Trophoblast cell (in vitro differentiated cells and primary cell): ENCODE results near the gene NMNAT2.
"Not testable (repeated sequence)": the region's sequence is repeated elsewhere in the genome, so short reads cannot be mapped to it uniquely, and the experiment has no call there.

Experiments
- DNase-seq, 2 donors: peaks; one replicate each; pipeline ENCODE4 v3.0.0-alpha.2; 2016
- H2AFZ ChIP-seq: 2 replicates; pipeline ENCODE4 v1.6.1; 2013; ENCODE audit warnings: low read length, moderate library complexity, mild to moderate bottlenecking; ENCODE audit not compliant: insufficient read depth, poor library complexity
- H2AK5ac ChIP-seq: 2 replicates; pipeline ENCODE4 v1.6.1; 2013; ENCODE audit warnings: mild to moderate bottlenecking, low read length
- H2BK120ac ChIP-seq: 2 replicates; pipeline ENCODE4 v1.6.1; 2013; ENCODE audit warnings: low read length, mild to moderate bottlenecking, moderate library complexity; ENCODE audit not compliant: insufficient read depth, poor library complexity
- H2BK12ac ChIP-seq: 2 replicates; pipeline ENCODE4 v1.6.1; 2013; ENCODE audit warnings: mild to moderate bottlenecking, low read length, moderate library complexity
- H2BK5ac ChIP-seq: 2 replicates; pipeline ENCODE4 v1.6.1; 2013; ENCODE audit warnings: low read length, low read depth, moderate library complexity, mild to moderate bottlenecking; ENCODE audit not compliant: poor library complexity
- H3K14ac ChIP-seq: 2 replicates; pipeline ENCODE4 v1.6.1; 2013; ENCODE audit warnings: mild to moderate bottlenecking, low read length
- H3K18ac ChIP-seq: 2 replicates; pipeline ENCODE4 v1.6.1; 2013; ENCODE audit warnings: mild to moderate bottlenecking, low read length
- H3K23ac ChIP-seq: 2 replicates; pipeline ENCODE4 v1.6.1; 2013; ENCODE audit warnings: low read length
- H3K27ac ChIP-seq: 2 replicates; pipeline ENCODE4 v1.5.1; 2013; ENCODE audit warnings: low read depth, mild to moderate bottlenecking, inconsistent platforms, low read length, moderate library complexity
- H3K27me3 ChIP-seq: 2 replicates; pipeline ENCODE4 v1.6.1; 2013; ENCODE audit warnings: inconsistent platforms, mild to moderate bottlenecking, low read length, moderate library complexity; ENCODE audit not compliant: insufficient read depth
- H3K36me3 ChIP-seq, 2 experiments: 1 replicate in 1 of 2; 2 replicates in 1 of 2; pipeline ENCODE4 v1.6.1; 2013; ENCODE audit warnings: low read length in 2 of 2, mild to moderate bottlenecking in 2 of 2, moderate library complexity in 1 of 2; ENCODE audit not compliant: insufficient read depth in 2 of 2, control insufficient read depth in 1 of 2
- H3K4ac ChIP-seq: 2 replicates; pipeline ENCODE4 v1.6.1; 2013; ENCODE audit warnings: low read depth, mild to moderate bottlenecking, low read length, moderate library complexity
- H3K4me1 ChIP-seq, 2 experiments: 1 replicate in 1 of 2; 2 replicates in 1 of 2; pipeline ENCODE4 v1.6.1; 2013; ENCODE audit warnings: low read length in 2 of 2, mild to moderate bottlenecking in 2 of 2, moderate library complexity in 1 of 2; ENCODE audit not compliant: insufficient read depth in 2 of 2, control insufficient read depth in 1 of 2
- H3K4me2 ChIP-seq: 2 replicates; pipeline ENCODE4 v1.6.1; 2013; ENCODE audit warnings: inconsistent platforms, mild to moderate bottlenecking, low read length, moderate library complexity
- H3K4me3 ChIP-seq: 2 replicates; pipeline ENCODE4 v1.5.1; 2013; ENCODE audit warnings: mild to moderate bottlenecking, low read depth, low read length, inconsistent platforms
- H3K79me1 ChIP-seq: one replicate; pipeline ENCODE4 v1.6.1; 2013; ENCODE audit warnings: low read length
- H3K79me2 ChIP-seq: 2 replicates; pipeline ENCODE4 v1.6.1; 2013; ENCODE audit warnings: low read length, mild to moderate bottlenecking; ENCODE audit not compliant: control insufficient read depth, insufficient read depth, poor library complexity
- H3K9ac ChIP-seq: 2 replicates; pipeline ENCODE4 v1.6.1; 2013; ENCODE audit warnings: mild to moderate bottlenecking, low read length
- H3K9me3 ChIP-seq: 2 replicates; pipeline ENCODE4 v1.6.1; 2013; ENCODE audit warnings: low read depth, mild to moderate bottlenecking, control low read depth, inconsistent platforms, low read length; ENCODE audit not compliant: insufficient read depth
- H4K12ac ChIP-seq: 2 replicates; pipeline ENCODE4 v1.6.1; 2013; ENCODE audit warnings: low read depth, mild to moderate bottlenecking, low read length, moderate library complexity
- H4K8ac ChIP-seq: 2 replicates; pipeline ENCODE4 v1.6.1; 2013; ENCODE audit warnings: low read depth, mild to moderate bottlenecking, low read length, moderate library complexity
- H4K91ac ChIP-seq: one replicate; pipeline ENCODE4 v1.6.1; 2013; ENCODE audit warnings: low read depth, mild to moderate bottlenecking, low read length, moderate library complexity
- WGBS: extraction: QIAGEN DNeasy Blood & Tissue Kit; methylation state at CpG from one replicate; pipeline ENCODE4 v1.1.7; 2013; ENCODE audit warnings: missing lambda C conversion rate; ENCODE audit not compliant: insufficient read length, insufficient coverage; ENCODE audit errors: extremely low coverage; 5-methylcytosine and 5-hydroxymethylcytosine counted together

NMNAT2 gene

DNA sequence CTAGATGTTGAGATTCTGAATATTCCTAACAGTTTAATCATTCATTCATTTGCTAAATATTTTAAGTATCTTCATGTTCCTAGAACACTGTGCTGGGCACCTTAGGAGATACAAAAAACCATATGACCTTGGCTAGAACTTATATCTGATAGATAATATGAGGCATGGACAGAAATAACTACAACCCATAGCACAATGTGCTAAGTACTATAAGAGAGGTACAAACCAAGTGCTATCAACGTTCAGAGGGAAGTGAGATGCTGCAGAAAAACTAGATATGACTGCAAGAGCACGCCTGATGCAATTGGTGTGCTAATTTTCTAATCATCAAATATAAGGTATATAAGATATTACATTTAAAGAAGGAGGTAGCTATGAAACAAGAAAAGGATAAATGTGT lies 10.7 kb downstream of the NMNAT2 start:
- H3K36me3 ChIP-seq = no peaks in the 10 kb centered on the region
- H3K9ac ChIP-seq = no peak overlapping the region
- no peak overlapping the region for H3K14ac ChIP-seq
- H3K79me1 ChIP-seq = no peaks in the 10 kb centered on the region
- H4K91ac ChIP-seq = no peak overlapping the region
- no peaks in the 10 kb centered on the region for H3K79me2 ChIP-seq
- H3K27me3 ChIP-seq = no peaks in the 10 kb centered on the region
- H3K4ac ChIP-seq = no peak overlapping the region
- no peak overlapping the region for H2BK120ac ChIP-seq
- no peak overlapping the region for H4K12ac ChIP-seq
- H2AK5ac ChIP-seq = no peak overlapping the region
- H3K23ac ChIP-seq = no peak overlapping the region
- DNase-seq = no peak
- H3K4me2 ChIP-seq = no peak overlapping the region
- H3K27ac ChIP-seq = no peak overlapping the region
- no peaks in the 10 kb centered on the region for H3K4me1 ChIP-seq
- H3K4me3 ChIP-seq = no peak overlapping the region
- no peak overlapping the region for H2BK12ac ChIP-seq
- H3K9me3 ChIP-seq = no peaks in the 10 kb centered on the region
- no peak overlapping the region for H2BK5ac ChIP-seq
- H4K8ac ChIP-seq = no peak overlapping the region
- no CpG with 5 or more reads among the region's 2 CpGs for WGBS
- no peak overlapping the region for H3K18ac ChIP-seq
- H2AFZ ChIP-seq = no peak overlapping the region

DNA sequence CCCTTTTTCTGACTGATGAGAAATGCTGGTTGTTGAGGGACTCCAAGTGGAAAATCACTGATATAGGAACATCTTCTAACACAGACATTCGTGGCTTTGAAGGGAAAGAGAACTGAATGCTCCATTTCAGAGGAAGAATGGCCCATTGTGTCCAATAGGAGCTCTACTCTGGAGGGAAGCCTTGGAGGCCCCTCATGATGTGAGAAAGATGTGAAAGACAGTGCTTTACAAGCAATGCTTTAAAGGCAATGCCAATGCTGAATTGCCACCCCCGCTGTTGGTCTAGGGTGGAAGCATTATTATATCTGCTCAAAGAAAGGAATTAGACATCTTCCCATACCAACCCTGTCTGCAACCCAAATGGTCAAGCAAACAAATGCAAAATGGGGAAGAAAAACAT lies 13.7 kb downstream of the NMNAT2 start:
- no peak overlapping the region for H3K14ac ChIP-seq
- no peak overlapping the region for H2BK120ac ChIP-seq
- H3K9ac ChIP-seq = no peak overlapping the region
- H3K79me2 ChIP-seq = no peaks in the 10 kb centered on the region
- WGBS = no CpG with 5 or more reads among the region's 2 CpGs
- H3K4me1 ChIP-seq = no peaks in the 10 kb centered on the region
- no peak overlapping the region for H2AFZ ChIP-seq
- no peak overlapping the region for H3K4me2 ChIP-seq
- no peak overlapping the region for H3K4me3 ChIP-seq
- H2BK12ac ChIP-seq = no peak overlapping the region
- H4K8ac ChIP-seq = no peak overlapping the region
- H3K9me3 ChIP-seq = no peaks in the 10 kb centered on the region
- no peak overlapping the region for H3K27ac ChIP-seq
- no peaks in the 10 kb centered on the region for H3K36me3 ChIP-seq
- H2BK5ac ChIP-seq = no peak overlapping the region
- H4K91ac ChIP-seq = no peak overlapping the region
- DNase-seq = no peak
- no peak overlapping the region for H3K18ac ChIP-seq
- no peak overlapping the region for H4K12ac ChIP-seq
- no peak overlapping the region for H3K23ac ChIP-seq
- no peak overlapping the region for H3K4ac ChIP-seq
- H2AK5ac ChIP-seq = no peak overlapping the region
- no peaks in the 10 kb centered on the region for H3K79me1 ChIP-seq
- no peaks in the 10 kb centered on the region for H3K27me3 ChIP-seq

DNA sequence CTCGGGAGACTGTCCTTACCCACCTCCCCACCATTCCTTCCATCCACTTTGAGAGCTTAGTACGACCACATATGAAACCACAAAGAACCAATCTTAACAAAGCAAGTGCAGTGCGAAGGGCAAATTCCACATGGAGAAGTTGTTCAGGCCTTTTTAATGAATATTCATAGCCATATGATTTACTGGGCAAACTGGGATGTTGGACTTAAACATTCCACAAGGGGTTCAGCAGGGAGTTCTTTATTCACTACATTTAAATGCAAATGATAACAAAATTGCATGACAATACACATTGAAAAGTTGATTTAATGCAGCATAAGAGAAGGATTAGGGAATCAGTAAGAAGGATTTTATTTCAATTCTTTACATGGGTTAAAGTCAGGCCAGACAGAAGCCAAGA lies 14.7 kb downstream of the NMNAT2 start:
- no peak for DNase-seq
- Histone ChIP-seq H3K27me3 (no peaks in the 10 kb centered on the region), H3K4me1 (no peaks in the 10 kb centered on the region), H4K8ac (no peak overlapping the region), H4K12ac (no peak overlapping the region), H2BK12ac (no peak overlapping the region), H3K18ac (no peak overlapping the region), H3K4me3 (no peak overlapping the region), H3K79me2 (no peaks in the 10 kb centered on the region), H2AFZ (no peak overlapping the region), H2BK120ac (no peak overlapping the region), H3K36me3 (no peaks in the 10 kb centered on the region), H3K4ac (no peak overlapping the region), H3K79me1 (no peaks in the 10 kb centered on the region), H3K14ac (no peak overlapping the region), H3K23ac (no peak overlapping the region), H3K4me2 (no peak overlapping the region), H3K27ac (no peak overlapping the region), H3K9me3 (no peaks in the 10 kb centered on the region), H3K9ac (no peak overlapping the region), H2AK5ac (no peak overlapping the region), H2BK5ac (no peak overlapping the region), H4K91ac (no peak overlapping the region)
- no CpG with 5 or more reads among the region's 3 CpGs for WGBS

DNA sequence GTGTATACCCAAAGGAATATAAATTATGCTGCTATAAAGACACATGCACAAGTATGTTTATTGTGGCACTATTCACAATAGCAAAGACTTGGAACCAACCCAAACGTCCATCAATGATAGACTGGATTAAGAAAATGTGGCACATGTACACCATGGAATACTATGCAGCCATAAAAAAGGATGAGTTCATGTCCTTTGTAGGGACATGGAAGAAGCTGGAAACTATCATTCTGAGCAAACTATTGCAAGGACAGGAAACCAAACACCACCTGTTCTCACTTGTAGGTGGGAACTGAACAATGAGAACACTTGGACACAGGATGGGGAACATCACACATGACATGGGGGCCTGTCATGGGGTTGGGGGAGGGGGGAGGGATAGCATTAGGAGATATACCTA lies 16.6 kb downstream of the NMNAT2 start:
- H3K79me2 ChIP-seq, H3K4me2 ChIP-seq, H3K9me3 ChIP-seq, H3K36me3 ChIP-seq, H2AFZ ChIP-seq, H4K8ac ChIP-seq, H3K9ac ChIP-seq, H3K79me1 ChIP-seq, H4K12ac ChIP-seq, H3K18ac ChIP-seq, H3K4me1 ChIP-seq, H2BK5ac ChIP-seq, H3K27ac ChIP-seq, H3K27me3 ChIP-seq, H3K4ac ChIP-seq, H3K14ac ChIP-seq, DNase-seq, H2BK12ac ChIP-seq, H2AK5ac ChIP-seq, H2BK120ac ChIP-seq, H3K4me3 ChIP-seq, H4K91ac ChIP-seq, H3K23ac ChIP-seq: not testable (repeated sequence)
- no CpG with 5 or more reads among the region's 1 CpG for WGBS
